Endothelial cell of umbilical vein (primary cell): ENCODE data around the gene GNB1. TPM values are rescaled to one million over a fixed set of nuclear protein-coding genes. Genes with fewer than 3 reads are reported as not detected.

Experiments
- BruUV-seq: library from RNA; stranded (reverse); fragments of 400-500 nt; replicated peaks from 2 replicates; lab custom pipeline; 2021; lab: Mats Ljungman, UMichigan
- CTCF ChIA-PET: fragments of 300-600, 350-600 bp; sonication (Branson Sonifier 250); formaldehyde crosslinking; loops from one replicate; lab custom pipeline; 2021; ENCODE audit warnings: antibody characterized with exemption, inconsistent platforms; lab: Charles Lee
- POLR2A ChIA-PET: fragments of 300-600, 350-600 bp; sonication (Branson Sonifier 250); formaldehyde crosslinking; loops from one replicate; lab custom pipeline; 2021; ENCODE audit warnings: antibody characterized with exemption, inconsistent platforms; lab: Charles Lee
- DNase-seq: peaks from one replicate; pipeline ENCODE4 v3.0.0-alpha.2; 2011; ENCODE audit warnings: low read depth, low spot score
- FAIRE-seq: peaks from 2 replicates; lab custom pipeline; 2011; peaks lifted over from hg19 to GRCh38; lab: Jason Lieb, UNC
- H2AFZ ChIP-seq: 2 replicates; pipeline ENCODE4 v1.6.0; 2012; ENCODE audit warnings: low read depth, low read length, control low read depth, inconsistent platforms
- H3K27ac ChIP-seq: 2 replicates; pipeline ENCODE4 v1.5.1; 2011; ENCODE audit warnings: low read depth, mild to moderate bottlenecking, control low read depth, low read length, moderate library complexity; ENCODE audit not compliant: insufficient read depth
- H3K27me3 ChIP-seq, 2 experiments: 2 replicates each; pipeline versions ENCODE4 v1.6.0 to v1.6.1; 2011; ENCODE audit warnings: low read length in 2 of 2, mixed read lengths in 1 of 2; ENCODE audit not compliant: control insufficient read depth in 2 of 2, insufficient read depth in 2 of 2
- H3K36me3 ChIP-seq, 2 experiments: 2 replicates in 1 of 2; 3 replicates in 1 of 2; pipeline ENCODE4 v1.5.1; 2011; ENCODE audit warnings: low read length in 2 of 2, mild to moderate bottlenecking in 1 of 2, moderate library complexity in 1 of 2; ENCODE audit not compliant: control insufficient read depth in 2 of 2, insufficient read depth in 2 of 2; ENCODE audit errors: extremely low read depth in 1 of 2
- H3K4me1 ChIP-seq: 3 replicates; pipeline ENCODE4 v1.5.1; 2011; ENCODE audit warnings: mild to moderate bottlenecking, low read length; ENCODE audit not compliant: control insufficient read depth, insufficient read depth; ENCODE audit errors: extremely low read depth
- H3K4me2 ChIP-seq: 2 replicates; pipeline ENCODE4 v1.6.1; 2011; ENCODE audit warnings: low read length, control low read depth, mixed read lengths; ENCODE audit not compliant: insufficient read depth
- H3K4me3 ChIP-seq, 3 experiments: fragments of 200-600 bp in 1 of 3; sonication (generic), shearing (Covaris generic) in 1 of 3; replicated peaks in 1 of 3; 2 replicates each; pipeline ENCODE4 v1.5.1; 2011 to 2016; ENCODE audit warnings: control low read depth in 3 of 3, low read length in 3 of 3, mild to moderate bottlenecking in 2 of 3, inconsistent platforms in 1 of 3, low read depth in 1 of 3, moderate library complexity in 1 of 3; ENCODE audit not compliant: insufficient read depth in 1 of 3
- H3K79me2 ChIP-seq: 2 replicates; pipeline ENCODE4 v1.6.0; 2012; ENCODE audit warnings: low read length, inconsistent platforms; ENCODE audit not compliant: control insufficient read depth, insufficient read depth
- H3K9ac ChIP-seq: replicated peaks from 2 replicates; pipeline ENCODE3; 2011; ENCODE audit warnings: low read length, control low read depth; ENCODE audit not compliant: insufficient read depth; ENCODE audit errors: extremely low read depth
- H3K9me1 ChIP-seq: replicated peaks from 3 replicates; pipeline ENCODE4 v1.6.0; 2011; ENCODE audit warnings: mild to moderate bottlenecking, low read length; ENCODE audit not compliant: control insufficient read depth, insufficient read depth; ENCODE audit errors: extremely low read depth
- H3K9me3 ChIP-seq: replicated peaks from 2 replicates; pipeline ENCODE4 v1.5.1; 2012; ENCODE audit warnings: low read length, inconsistent platforms; ENCODE audit not compliant: control insufficient read depth, insufficient read depth
- H4K20me1 ChIP-seq: replicated peaks from 2 replicates; pipeline ENCODE3; 2011; ENCODE audit warnings: mild to moderate bottlenecking, low read length; ENCODE audit not compliant: control insufficient read depth, insufficient read depth; ENCODE audit errors: extremely low read depth
- CTCF ChIP-seq, 2 donors: IDR thresholded peaks; 1 replicate in 1 of 2; 2 replicates in 1 of 2; pipeline ENCODE4 v1.5.1; 2011; ENCODE audit warnings: low read length in 2 of 2, mild to moderate bottlenecking in 2 of 2, moderate library complexity in 2 of 2, control low read depth in 1 of 2, inconsistent platforms in 1 of 2, low read depth in 1 of 2; ENCODE audit not compliant: insufficient read depth in 1 of 2; ENCODE audit errors: extremely low read depth in 1 of 2
- EZH2 ChIP-seq: IDR thresholded peaks from 2 replicates; pipeline ENCODE4 v1.6.1; 2012; ENCODE audit warnings: borderline replicate concordance, low read depth, mild to moderate bottlenecking, moderate library complexity, low read length, inconsistent platforms; ENCODE audit not compliant: severe bottlenecking
- FOS ChIP-seq: IDR thresholded peaks from 2 replicates; pipeline ENCODE4 v1.6.1; 2011; ENCODE audit warnings: mild to moderate bottlenecking, low read length, moderate library complexity, borderline replicate concordance; ENCODE audit not compliant: insufficient read depth
- GATA2 ChIP-seq: IDR thresholded peaks from 2 replicates; pipeline ENCODE4 v1.7.0; 2011; ENCODE audit warnings: low read depth, mild to moderate bottlenecking, moderate library complexity, mixed read lengths, low read length; ENCODE audit not compliant: insufficient read length, insufficient read depth
- JUN ChIP-seq: IDR thresholded peaks from 2 replicates; pipeline ENCODE4 v1.6.1; 2011; ENCODE audit warnings: borderline replicate concordance, low read depth; ENCODE audit not compliant: insufficient read length, insufficient read depth
- MAX ChIP-seq: IDR thresholded peaks from 2 replicates; pipeline ENCODE4 v1.6.1; 2011; ENCODE audit not compliant: insufficient read depth, insufficient read length
- MYC ChIP-seq: IDR thresholded peaks from one replicate; pipeline ENCODE4 v1.6.1; 2011; ENCODE audit warnings: mild to moderate bottlenecking, low read depth, low read length
- POLR2A ChIP-seq: IDR thresholded peaks from 2 replicates; pipeline ENCODE4 v1.6.1; 2012; ENCODE audit warnings: low read depth, mild to moderate bottlenecking, control low read depth, low read length
- POLR2AphosphoS5 ChIP-seq: IDR thresholded peaks from 2 replicates; pipeline ENCODE4 v1.6.1; 2012; ENCODE audit warnings: low read depth, mild to moderate bottlenecking, control low read depth, low read length, moderate library complexity; ENCODE audit not compliant: insufficient read depth
- dilution Hi-C: fragments of 300-500 bp; cut with MboI; formaldehyde crosslinking; loops from one replicate; pipeline ENCODE4 v1.15.0; 2019; ENCODE audit warnings: low sequenced_read_pairs; ENCODE audit not compliant: extremely low pct_ligation_motif_present
- intact Hi-C: fragments of 100-400 bp; cut with micrococcal nuclease; formaldehyde crosslinking; loops from one replicate; pipeline ENCODE4 v1.10.0; 2022
- polyA plus RNA-seq, 4 experiments: library from polyadenylated mRNA; depleted of rRNA in 3 of 4; stranded (reverse) in 3 of 4; unstranded in 1 of 4; fragments of >200 nt; gene quantifications; 2 replicates each; pipeline versions ENCODE4 v1.2.1 to v1.2.3, GENCODE V29; 2011 to 2012; ENCODE audit warnings: missing spikeins in 1 of 4
- total RNA-seq: library from RNA; stranded (reverse); gene quantifications from 2 replicates; pipeline ENCODE4 v1.2.3, GENCODE V29; 2021

Gene GNB1
- total and polyA plus RNA-seq, 2 donors (not counting 3 experiments of a cell fraction or from before 2014, with no cell fraction given): 501 to 529 TPM

- no TSS peak for BruUV-seq
- Histone ChIP-seq H3K9ac (no peak overlapping the region), H3K4me1 (no peaks in the 10 kb centered on the region), H2AFZ (no peak overlapping the region), H4K20me1 (no peaks in the 10 kb centered on the region), H3K9me3 (no peaks in the 10 kb centered on the region), H3K27me3 (no peaks in the 10 kb centered on the region), H3K27ac (no peak overlapping the region), H3K4me3 (no peak overlapping the region), H3K4me2 (no peak overlapping the region), H3K36me3 (no peaks in the 10 kb centered on the region), H3K9me1 (no peaks in the 10 kb centered on the region), H3K79me2 (no peaks in the 10 kb centered on the region)
- ChIA-PET POLR2A (no interaction called here), CTCF (interaction anchor here (1.6 to 1.8 kb wide), 2 partner anchors 15 to 116 kb away, joined by 3 to 7 read pairs; no protein-coding TSS in a partner anchor)
- intact Hi-C loops: no loop called here
- dilution Hi-C loops: no loop called here
- DNase-seq: no peak
- TF ChIP-seq EZH2 (no peak), FOS (no peak), MYC (no peak), MAX (no peak), POLR2AphosphoS5 (no peak), GATA2 (no peak), POLR2A (no peak), JUN (no peak), CTCF (IDR thresholded peaks at IDR 0.05; ENCODE audit: extremely low read depth in 1 of 2, insufficient read depth in 1 of 2, low read depth in 1 of 2, low read length in 2 of 2) (no peak)
- no peak for FAIRE-seq
These were observed 38.3 kb upstream of the GNB1 start for GRCh38 chr1:1929102-1929638.
